Endothelial cell of umbilical vein (primary cell): ENCODE data around the gene MGAT4B. TPM values are rescaled to one million over a fixed set of nuclear protein-coding genes. Genes with fewer than 3 reads are reported as not detected.

Experiments used
- BruUV-seq: library from RNA; stranded (reverse); fragments of 400-500 nt; replicated peaks from 2 replicates; lab custom pipeline; 2021; lab: Mats Ljungman, UMichigan
- CTCF ChIA-PET: fragments of 300-600, 350-600 bp; sonication (Branson Sonifier 250); formaldehyde crosslinking; loops from one replicate; lab custom pipeline; 2021; ENCODE audit warnings: antibody characterized with exemption, inconsistent platforms; lab: Charles Lee
- POLR2A ChIA-PET: fragments of 300-600, 350-600 bp; sonication (Branson Sonifier 250); formaldehyde crosslinking; loops from one replicate; lab custom pipeline; 2021; ENCODE audit warnings: antibody characterized with exemption, inconsistent platforms; lab: Charles Lee
- DNase-seq: peaks from one replicate; pipeline ENCODE4 v3.0.0-alpha.2; 2011; ENCODE audit warnings: low read depth, low spot score
- FAIRE-seq: peaks from 2 replicates; lab custom pipeline; 2011; peaks lifted over from hg19 to GRCh38; lab: Jason Lieb, UNC
- H2AFZ ChIP-seq: 2 replicates; pipeline ENCODE4 v1.6.0; 2012; ENCODE audit warnings: low read depth, low read length, control low read depth, inconsistent platforms
- H3K27ac ChIP-seq: 2 replicates; pipeline ENCODE4 v1.5.1; 2011; ENCODE audit warnings: low read depth, mild to moderate bottlenecking, control low read depth, low read length, moderate library complexity; ENCODE audit not compliant: insufficient read depth
- H3K27me3 ChIP-seq, 2 experiments: 2 replicates each; pipeline versions ENCODE4 v1.6.0 to v1.6.1; 2011; ENCODE audit warnings: low read length in 2 of 2, mixed read lengths in 1 of 2; ENCODE audit not compliant: control insufficient read depth in 2 of 2, insufficient read depth in 2 of 2
- H3K36me3 ChIP-seq, 2 experiments: 2 replicates in 1 of 2; 3 replicates in 1 of 2; pipeline ENCODE4 v1.5.1; 2011; ENCODE audit warnings: low read length in 2 of 2, mild to moderate bottlenecking in 1 of 2, moderate library complexity in 1 of 2; ENCODE audit not compliant: control insufficient read depth in 2 of 2, insufficient read depth in 2 of 2; ENCODE audit errors: extremely low read depth in 1 of 2
- H3K4me1 ChIP-seq: 3 replicates; pipeline ENCODE4 v1.5.1; 2011; ENCODE audit warnings: mild to moderate bottlenecking, low read length; ENCODE audit not compliant: control insufficient read depth, insufficient read depth; ENCODE audit errors: extremely low read depth
- H3K4me2 ChIP-seq: 2 replicates; pipeline ENCODE4 v1.6.1; 2011; ENCODE audit warnings: low read length, control low read depth, mixed read lengths; ENCODE audit not compliant: insufficient read depth
- H3K4me3 ChIP-seq, 3 experiments: fragments of 200-600 bp in 1 of 3; sonication (generic), shearing (Covaris generic) in 1 of 3; replicated peaks in 1 of 3; 2 replicates each; pipeline ENCODE4 v1.5.1; 2011 to 2016; ENCODE audit warnings: control low read depth in 3 of 3, low read length in 3 of 3, mild to moderate bottlenecking in 2 of 3, inconsistent platforms in 1 of 3, low read depth in 1 of 3, moderate library complexity in 1 of 3; ENCODE audit not compliant: insufficient read depth in 1 of 3
- H3K79me2 ChIP-seq: 2 replicates; pipeline ENCODE4 v1.6.0; 2012; ENCODE audit warnings: low read length, inconsistent platforms; ENCODE audit not compliant: control insufficient read depth, insufficient read depth
- H3K9ac ChIP-seq: replicated peaks from 2 replicates; pipeline ENCODE3; 2011; ENCODE audit warnings: low read length, control low read depth; ENCODE audit not compliant: insufficient read depth; ENCODE audit errors: extremely low read depth
- H3K9me1 ChIP-seq: replicated peaks from 3 replicates; pipeline ENCODE4 v1.6.0; 2011; ENCODE audit warnings: mild to moderate bottlenecking, low read length; ENCODE audit not compliant: control insufficient read depth, insufficient read depth; ENCODE audit errors: extremely low read depth
- H3K9me3 ChIP-seq: replicated peaks from 2 replicates; pipeline ENCODE4 v1.5.1; 2012; ENCODE audit warnings: low read length, inconsistent platforms; ENCODE audit not compliant: control insufficient read depth, insufficient read depth
- H4K20me1 ChIP-seq: replicated peaks from 2 replicates; pipeline ENCODE3; 2011; ENCODE audit warnings: mild to moderate bottlenecking, low read length; ENCODE audit not compliant: control insufficient read depth, insufficient read depth; ENCODE audit errors: extremely low read depth
- CTCF ChIP-seq, 2 donors: IDR thresholded peaks; 1 replicate in 1 of 2; 2 replicates in 1 of 2; pipeline ENCODE4 v1.5.1; 2011; ENCODE audit warnings: low read length in 2 of 2, mild to moderate bottlenecking in 2 of 2, moderate library complexity in 2 of 2, control low read depth in 1 of 2, inconsistent platforms in 1 of 2, low read depth in 1 of 2; ENCODE audit not compliant: insufficient read depth in 1 of 2; ENCODE audit errors: extremely low read depth in 1 of 2
- EZH2 ChIP-seq: IDR thresholded peaks from 2 replicates; pipeline ENCODE4 v1.6.1; 2012; ENCODE audit warnings: borderline replicate concordance, low read depth, mild to moderate bottlenecking, moderate library complexity, low read length, inconsistent platforms; ENCODE audit not compliant: severe bottlenecking
- FOS ChIP-seq: IDR thresholded peaks from 2 replicates; pipeline ENCODE4 v1.6.1; 2011; ENCODE audit warnings: mild to moderate bottlenecking, low read length, moderate library complexity, borderline replicate concordance; ENCODE audit not compliant: insufficient read depth
- GATA2 ChIP-seq: IDR thresholded peaks from 2 replicates; pipeline ENCODE4 v1.7.0; 2011; ENCODE audit warnings: low read depth, mild to moderate bottlenecking, moderate library complexity, mixed read lengths, low read length; ENCODE audit not compliant: insufficient read length, insufficient read depth
- JUN ChIP-seq: IDR thresholded peaks from 2 replicates; pipeline ENCODE4 v1.6.1; 2011; ENCODE audit warnings: borderline replicate concordance, low read depth; ENCODE audit not compliant: insufficient read length, insufficient read depth
- MYC ChIP-seq: IDR thresholded peaks from one replicate; pipeline ENCODE4 v1.6.1; 2011; ENCODE audit warnings: mild to moderate bottlenecking, low read depth, low read length
- POLR2A ChIP-seq: IDR thresholded peaks from 2 replicates; pipeline ENCODE4 v1.6.1; 2012; ENCODE audit warnings: low read depth, mild to moderate bottlenecking, control low read depth, low read length
- POLR2AphosphoS5 ChIP-seq: IDR thresholded peaks from 2 replicates; pipeline ENCODE4 v1.6.1; 2012; ENCODE audit warnings: low read depth, mild to moderate bottlenecking, control low read depth, low read length, moderate library complexity; ENCODE audit not compliant: insufficient read depth
- dilution Hi-C: fragments of 300-500 bp; cut with MboI; formaldehyde crosslinking; loops from one replicate; pipeline ENCODE4 v1.15.0; 2019; ENCODE audit warnings: low sequenced_read_pairs; ENCODE audit not compliant: extremely low pct_ligation_motif_present
- intact Hi-C: fragments of 100-400 bp; cut with micrococcal nuclease; formaldehyde crosslinking; loops from one replicate; pipeline ENCODE4 v1.10.0; 2022
- polyA plus RNA-seq, 4 experiments: library from polyadenylated mRNA; depleted of rRNA in 3 of 4; stranded (reverse) in 3 of 4; unstranded in 1 of 4; fragments of >200 nt; gene quantifications; 2 replicates each; pipeline versions ENCODE4 v1.2.1 to v1.2.3, GENCODE V29; 2011 to 2012; ENCODE audit warnings: missing spikeins in 1 of 4
- total RNA-seq: library from RNA; stranded (reverse); gene quantifications from 2 replicates; pipeline ENCODE4 v1.2.3, GENCODE V29; 2021
- TF ChIP-seq, protein P1 (sequence below): IDR thresholded peaks from 2 replicates; pipeline ENCODE4 v1.6.1; 2011; ENCODE audit not compliant: insufficient read depth, insufficient read length

The MGAT4B gene
- total and polyA plus RNA-seq, 2 donors (not counting 3 experiments of a cell fraction or from before 2014, with no cell fraction given), result 243 TPM

DNA sequence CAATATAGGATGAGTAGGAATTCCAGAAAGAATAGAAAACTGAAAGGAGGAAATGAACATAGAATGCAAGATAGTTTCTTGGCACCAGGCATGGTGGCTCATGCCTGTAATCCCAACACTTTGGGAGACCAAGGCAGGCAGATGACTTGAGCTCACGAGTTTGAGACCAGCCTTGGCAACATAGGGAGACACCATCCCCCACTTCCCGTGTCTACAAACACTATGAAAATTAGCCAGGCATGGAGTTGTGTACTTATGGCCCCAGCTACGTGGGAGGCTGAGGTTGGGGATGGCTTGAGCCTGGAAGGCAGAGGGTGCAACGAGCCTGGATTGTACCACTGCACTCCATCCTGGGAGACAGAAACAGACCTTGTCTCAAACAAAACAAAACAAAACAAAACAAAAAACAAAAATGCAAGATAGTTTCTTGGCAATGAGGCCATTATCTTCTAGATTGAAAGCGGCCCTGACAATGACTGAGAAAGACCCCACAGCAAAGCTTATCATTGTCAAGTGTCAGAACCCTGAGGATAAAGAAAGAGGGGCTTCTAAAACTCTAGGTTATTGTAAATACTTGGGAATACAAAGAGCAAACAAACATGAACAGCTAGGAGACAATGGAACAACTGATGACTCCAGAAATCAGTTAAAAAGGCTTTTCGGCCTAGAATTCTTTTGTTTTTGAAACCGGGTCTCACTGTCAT lies 23.2 kb upstream of the MGAT4B start:
- DNase-seq, result no peak
- Histone ChIP-seq H3K4me1 (no peaks in the 10 kb centered on the region), H2AFZ (no peak overlapping the region), H4K20me1 (no peaks in the 10 kb centered on the region), H3K27me3 (no peaks in the 10 kb centered on the region), H3K9me3 (no peaks in the 10 kb centered on the region), H3K36me3 (peaks cover 25 to 64% of the 10 kb centered on the region in 2 experiments), H3K9ac (no peak overlapping the region), H3K79me2 (peaks cover 15% of the 10 kb centered on the region), H3K9me1 (no peaks in the 10 kb centered on the region), H3K4me2 (no peak overlapping the region), H3K4me3 (no peak overlapping the region), H3K27ac (no peak overlapping the region)
- BruUV-seq, result no TSS peak
- ChIA-PET POLR2A (interaction anchor here (0.9 kb wide), 1 partner anchor 8 kb away, joined by 3 read pairs; no protein-coding TSS in a partner anchor), CTCF (interaction anchor here (1.1 to 2.2 kb wide), 3 partner anchors 28 to 67 kb away, joined by 3 to 9 read pairs (median 6); partner anchors contain the start of gene LTC4S)
- no peak for FAIRE-seq
- TF ChIP-seq, protein P1, sequence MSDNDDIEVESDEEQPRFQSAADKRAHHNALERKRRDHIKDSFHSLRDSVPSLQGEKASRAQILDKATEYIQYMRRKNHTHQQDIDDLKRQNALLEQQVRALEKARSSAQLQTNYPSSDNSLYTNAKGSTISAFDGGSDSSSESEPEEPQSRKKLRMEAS, result no peak
- TF ChIP-seq JUN, result no peak
- no peak for TF ChIP-seq EZH2
- no peak for TF ChIP-seq MYC
- TF ChIP-seq POLR2AphosphoS5, result no peak
- no peak for TF ChIP-seq GATA2
- TF ChIP-seq POLR2A, result no peak
- no peak for TF ChIP-seq CTCF (IDR thresholded peaks at IDR 0.05; ENCODE audit: extremely low read depth in 1 of 2, insufficient read depth in 1 of 2, low read depth in 1 of 2, low read length in 2 of 2)
- TF ChIP-seq FOS, result no peak
- intact Hi-C loops, result no loop called here
- dilution Hi-C loops, result no loop called here
